NCI-H2107 treated with DMSO at 0.1 percent for 48 hours (cell line): ENCODE measurements around the gene DUSP7.
"Not testable (repeated sequence)": the region's sequence is repeated elsewhere in the genome, so short reads cannot be mapped to it uniquely, and the experiment has no call there.

Source experiments
- DNase-seq: peaks from one replicate; lab custom pipeline; 2025; ENCODE audit not compliant: unreplicated experiment; lab: John Stamatoyannopoulos, UW

Gene DUSP7

DNA sequence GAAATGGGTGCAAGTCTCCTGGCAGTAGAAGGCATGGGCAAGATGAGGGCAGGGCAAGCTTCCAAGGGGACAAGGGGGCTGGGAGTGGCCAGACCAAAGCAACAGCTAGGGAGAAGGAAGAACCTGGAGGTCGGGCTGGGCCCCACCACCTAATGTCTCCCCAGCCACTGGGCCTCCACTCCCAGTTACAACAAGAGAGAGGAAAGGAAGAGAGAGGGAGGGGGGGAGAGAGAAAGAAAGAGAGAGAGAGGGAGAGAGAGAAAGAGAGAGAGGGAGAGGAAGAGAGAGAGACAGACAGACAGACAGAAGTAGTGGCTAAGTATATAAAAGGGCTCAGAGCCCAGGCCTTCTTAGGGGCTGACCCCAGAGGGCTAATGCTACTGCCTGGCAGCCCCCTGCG, 6.9 kb downstream of the DUSP7 start:
- no peak for DNase-seq

DNA sequence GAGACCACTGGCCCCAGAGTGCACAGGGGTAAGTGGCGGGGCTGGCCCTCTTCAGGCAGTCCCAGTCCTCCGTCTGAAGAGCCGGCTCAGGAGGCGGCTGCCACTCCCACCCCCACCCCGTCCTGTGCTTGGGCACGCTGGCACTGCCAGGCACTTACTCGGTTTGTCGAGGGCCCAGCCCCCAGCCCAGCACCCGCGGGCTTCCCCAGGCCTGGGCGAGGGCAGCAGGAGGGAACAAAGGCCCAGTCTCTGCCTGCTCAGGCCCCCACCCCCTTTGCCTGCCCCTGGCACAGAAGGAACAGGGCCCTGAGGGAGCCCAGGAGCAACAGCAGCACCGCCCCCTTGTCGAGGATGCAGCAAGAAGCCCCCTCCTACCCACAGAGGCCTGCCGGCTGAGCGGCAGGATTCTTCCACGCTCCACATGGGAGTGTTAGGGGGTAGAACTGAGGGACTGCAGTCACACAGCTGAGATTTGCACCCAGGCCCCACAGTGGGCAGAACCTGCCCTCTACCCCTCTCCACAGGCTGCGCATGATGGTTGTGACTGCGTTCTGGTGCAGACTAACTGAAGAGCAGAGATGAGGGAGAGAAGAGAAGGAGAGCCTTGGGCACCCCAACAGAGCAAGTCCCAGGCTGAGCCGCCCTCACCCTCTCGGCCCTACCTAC, 8.9 kb downstream of the DUSP7 start:
- no peak for DNase-seq

DNA sequence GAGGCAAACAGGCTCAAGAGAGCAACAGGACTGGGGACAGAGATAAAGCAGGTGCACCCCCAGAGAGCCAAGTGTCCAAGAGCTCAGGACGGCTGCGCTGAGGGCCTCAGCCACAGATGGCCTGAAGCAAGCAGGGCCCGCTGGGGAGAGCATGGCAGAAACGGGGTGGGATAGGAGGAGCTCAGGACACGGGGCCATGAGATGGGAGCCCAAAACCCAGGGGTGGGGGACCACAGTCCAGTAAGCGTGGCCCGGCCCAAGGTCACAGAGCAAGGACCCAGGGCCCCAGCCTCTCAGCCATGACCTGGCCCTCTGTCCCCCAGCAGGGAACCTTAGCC, 9.5 kb downstream of the DUSP7 start:
- no peak for DNase-seq

DNA sequence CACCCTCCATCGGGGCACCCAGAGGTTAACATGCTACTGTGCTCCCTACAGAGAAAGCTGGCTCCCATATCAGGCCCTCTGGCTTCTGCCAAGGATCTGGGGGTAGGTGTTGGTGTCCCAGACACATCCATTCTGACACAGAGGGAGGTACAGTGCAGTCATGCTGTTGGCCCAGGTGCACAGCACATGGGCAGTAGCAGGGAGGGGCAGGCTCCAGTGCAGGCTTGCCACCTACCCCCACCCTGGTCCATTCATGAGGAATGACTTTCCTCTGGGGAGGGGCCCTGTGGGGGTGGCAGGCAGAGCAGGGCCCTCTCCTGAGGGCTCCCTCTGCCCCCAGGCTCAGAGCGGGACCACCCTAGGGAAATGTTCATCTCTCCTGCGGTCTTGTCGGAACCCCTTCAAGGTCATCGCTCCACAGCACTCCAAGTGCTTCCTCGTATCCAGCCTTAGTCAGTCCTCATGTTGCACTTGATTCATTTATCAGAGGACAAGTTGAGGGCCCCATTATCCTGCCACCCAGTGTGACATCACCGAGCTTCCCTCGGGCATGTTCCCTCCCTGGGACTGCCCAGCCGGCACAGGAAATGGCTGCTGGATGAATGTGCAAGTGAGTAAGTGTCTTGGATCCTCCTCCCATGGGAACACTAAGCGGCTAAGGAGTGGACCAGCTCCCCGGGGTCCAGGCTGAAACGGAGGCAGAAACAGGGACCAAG, 10.0 kb downstream of the DUSP7 start:
- DNase-seq = no peak

DNA sequence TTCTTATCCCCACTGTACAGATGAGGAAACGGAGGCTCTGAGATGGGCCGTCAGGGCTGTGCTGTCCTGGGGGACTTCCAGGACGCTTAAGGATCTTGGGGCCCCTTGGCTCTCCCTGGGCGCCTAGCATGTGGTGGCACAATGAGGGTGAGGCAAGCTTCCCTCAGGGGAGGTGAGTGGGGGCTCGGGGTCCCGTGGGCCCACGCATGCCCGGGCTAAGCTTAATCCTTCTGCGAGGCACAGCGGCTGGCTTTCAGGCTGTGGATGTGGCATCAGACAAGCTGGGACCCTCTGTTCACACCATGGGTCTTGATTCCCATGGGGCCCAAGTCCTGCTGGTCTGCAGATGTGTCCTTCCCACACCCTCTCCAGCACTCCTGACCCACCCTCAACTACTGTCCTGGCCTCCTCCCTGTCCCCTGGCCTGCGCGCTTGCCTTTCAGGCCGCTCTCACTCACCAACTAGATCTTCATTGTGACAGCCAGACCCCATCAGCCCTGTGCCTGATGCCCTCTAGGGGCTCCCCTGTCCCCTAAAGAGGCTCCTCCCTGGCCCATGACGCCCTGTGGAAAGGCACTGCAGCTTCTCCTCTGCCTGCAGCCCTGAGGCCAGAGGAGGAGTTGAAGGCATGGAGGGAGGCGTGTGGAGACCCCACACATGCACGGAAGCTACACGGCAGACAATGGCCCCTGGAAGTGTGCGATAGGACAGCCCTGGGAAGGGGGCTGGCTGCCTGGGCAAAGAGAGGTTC, 11.3 kb downstream of the DUSP7 start:
- no peak for DNase-seq

DNA sequence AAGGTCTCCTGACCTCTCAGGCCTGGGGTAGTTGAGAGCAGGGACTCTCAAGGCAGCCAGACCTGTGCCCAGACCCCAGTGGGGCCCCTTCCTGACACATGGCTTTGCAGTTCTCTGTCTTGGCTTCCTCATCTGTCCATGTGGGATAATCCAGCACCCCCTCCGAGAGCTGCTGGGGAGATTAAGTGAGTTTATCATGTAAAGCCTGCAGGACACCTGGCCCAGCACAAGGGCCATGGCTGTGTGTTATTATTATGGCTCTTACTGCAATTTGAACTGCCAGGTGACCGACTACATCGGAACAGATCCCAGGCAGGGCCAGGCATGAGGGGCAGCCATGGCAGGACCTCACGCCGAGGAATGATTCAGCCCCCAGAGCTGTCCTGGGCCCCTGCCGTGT, 12.6 kb downstream of the DUSP7 start:
- no peak for DNase-seq

DNA sequence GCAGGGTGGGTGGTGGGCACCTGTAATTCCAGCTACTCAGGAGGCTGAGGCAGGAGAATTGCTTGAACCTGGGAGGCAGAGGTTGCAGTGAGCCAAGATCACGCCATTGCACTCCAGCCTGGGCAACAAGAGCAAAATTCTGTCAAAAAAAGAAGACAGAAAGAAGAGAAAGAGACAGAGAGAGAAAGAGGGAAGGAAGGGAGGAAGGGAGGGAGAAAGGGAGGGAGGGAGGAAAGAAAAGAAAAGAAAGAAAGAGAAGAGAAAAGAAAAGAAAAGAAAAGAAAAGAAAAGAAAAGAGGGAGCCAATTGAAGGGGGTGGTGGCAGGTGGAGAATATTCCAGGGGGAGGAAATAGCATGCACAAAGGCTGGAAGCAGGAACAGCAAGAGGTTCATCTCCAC, 13.3 kb downstream of the DUSP7 start:
- DNase-seq = not testable (repeated sequence)

DNA sequence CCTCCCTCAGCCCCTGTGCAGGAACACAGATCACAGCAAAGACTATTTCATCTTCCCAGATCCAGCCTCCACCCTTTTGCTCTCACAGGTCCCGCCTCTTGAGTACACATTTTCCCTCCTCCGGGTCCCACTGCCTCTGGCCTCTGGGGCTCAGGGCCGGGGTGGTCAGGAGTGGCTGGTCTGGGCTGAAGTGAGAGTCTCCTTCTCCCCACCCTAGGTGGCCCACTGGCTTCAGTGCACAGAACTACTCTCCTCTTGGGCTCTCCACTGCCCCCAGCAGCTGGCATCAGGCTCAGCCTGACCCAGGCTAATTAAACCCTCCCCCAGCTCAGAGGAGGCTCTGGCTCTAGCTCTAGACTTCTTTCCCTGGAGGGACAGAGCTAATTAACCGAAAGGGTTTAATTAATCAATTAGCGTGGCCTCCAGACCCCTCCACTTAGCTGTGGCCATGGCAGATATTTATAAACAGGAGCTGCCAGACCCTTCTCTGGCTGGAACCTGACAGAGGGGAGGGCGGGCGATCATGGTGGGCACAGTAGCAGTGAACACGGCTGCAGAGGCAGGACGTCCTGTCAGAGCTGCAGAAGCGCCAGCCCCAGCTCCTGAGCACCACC, 15.1 kb downstream of the DUSP7 start:
- no peak for DNase-seq

DNA sequence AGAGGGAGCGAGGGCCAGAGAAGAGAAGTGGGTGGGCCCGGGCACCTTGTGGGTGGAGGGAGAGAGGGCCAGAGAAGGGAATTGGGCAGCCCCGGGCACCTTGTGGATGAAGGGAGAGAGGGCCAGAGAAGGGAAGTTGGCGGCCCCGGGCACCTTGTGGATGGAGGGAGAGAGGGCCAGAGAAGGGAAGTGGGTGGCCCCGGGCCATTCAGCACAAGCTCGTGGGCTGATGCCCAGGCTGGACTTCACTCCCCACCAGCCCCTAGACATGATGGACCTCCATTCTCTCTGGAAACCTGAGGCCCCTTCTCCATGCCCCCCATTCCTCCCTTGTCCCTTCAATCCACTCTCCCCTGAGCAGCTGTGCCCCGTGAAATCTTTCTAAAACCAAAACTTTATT, 15.8 kb downstream of the DUSP7 start:
- DNase-seq = no peak

DNA sequence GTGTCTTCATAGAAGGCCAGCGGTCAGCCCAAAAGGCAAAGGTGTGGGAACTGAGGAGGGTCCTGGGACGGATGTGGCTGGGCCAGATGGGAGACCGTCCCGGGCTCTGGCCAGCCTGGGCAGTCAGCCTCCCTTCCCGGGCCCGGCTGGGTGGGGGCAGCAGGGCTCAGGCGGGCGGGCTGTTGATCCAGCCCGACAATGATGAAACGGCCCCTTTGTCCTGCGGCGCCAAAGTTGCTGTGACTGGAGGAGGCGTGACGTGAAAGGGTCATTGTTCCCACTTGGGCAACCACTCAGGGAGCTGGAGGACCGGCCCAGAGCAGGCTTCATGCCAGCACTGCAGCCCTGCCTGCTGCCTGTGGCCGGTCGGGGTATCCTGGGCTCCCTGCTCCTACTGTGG, 16.5 kb downstream of the DUSP7 start:
- no peak for DNase-seq

DNA sequence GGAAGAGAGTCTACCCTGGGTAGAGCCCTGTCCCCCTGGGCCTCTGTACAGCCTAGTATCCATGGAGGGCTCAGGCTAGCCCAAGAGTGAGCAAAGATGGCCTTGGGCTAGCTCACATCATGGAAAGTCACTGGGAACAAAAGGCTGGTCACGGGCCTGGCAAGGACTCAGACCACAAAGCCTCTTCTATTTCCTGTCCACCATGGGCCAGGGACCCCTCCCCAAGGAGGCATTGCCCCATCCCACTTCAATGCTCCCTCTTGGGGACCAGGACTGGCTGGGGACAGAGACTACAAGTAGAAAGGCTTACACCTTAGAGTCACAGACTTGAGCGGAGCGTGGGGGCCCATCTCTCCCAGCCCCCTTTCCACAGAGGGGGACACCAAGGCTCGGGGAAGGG, 16.9 kb downstream of the DUSP7 start:
- DNase-seq = no peak

DNA sequence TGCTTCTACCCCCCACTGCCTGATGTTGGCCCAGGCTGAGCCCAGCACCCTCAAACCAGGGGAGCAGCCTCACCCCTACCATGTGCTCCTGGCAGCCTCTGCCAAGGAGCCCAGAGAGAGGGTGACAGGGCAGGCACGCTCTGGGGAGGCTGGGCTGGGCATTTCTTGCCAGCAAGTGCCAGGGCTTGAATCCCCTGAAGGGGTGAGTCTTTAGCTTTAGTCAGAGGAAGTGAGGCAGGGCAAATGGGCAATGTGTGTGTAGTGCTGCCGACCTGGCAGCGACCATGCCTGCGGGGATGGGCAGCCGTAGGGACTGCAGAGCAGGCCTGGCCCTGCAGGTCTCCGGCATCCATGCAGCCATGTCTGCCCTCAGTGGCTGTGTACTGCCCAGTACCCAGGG, 18.1 kb downstream of the DUSP7 start:
- DNase-seq = no peak

DNA sequence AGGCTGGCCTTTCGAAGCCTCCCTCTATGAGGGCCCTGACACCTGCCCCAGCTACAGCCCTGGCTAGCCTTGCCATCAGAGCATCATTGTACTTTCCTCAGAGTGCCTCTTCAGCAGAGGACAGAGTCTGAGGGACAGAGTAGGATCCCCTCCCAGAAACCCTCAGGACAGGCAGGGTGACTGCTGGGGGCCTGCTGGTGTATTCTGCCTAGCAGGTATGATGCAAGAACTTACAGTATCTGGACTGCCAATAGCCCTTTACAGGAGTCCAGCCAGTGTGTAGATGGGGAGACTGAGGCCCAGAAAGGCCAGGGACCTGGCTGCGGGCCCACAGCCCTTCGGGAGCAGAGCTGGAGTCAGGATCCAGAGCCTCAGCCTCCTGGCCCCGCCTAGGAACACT, 19.1 kb downstream of the DUSP7 start:
- no peak for DNase-seq

DNA sequence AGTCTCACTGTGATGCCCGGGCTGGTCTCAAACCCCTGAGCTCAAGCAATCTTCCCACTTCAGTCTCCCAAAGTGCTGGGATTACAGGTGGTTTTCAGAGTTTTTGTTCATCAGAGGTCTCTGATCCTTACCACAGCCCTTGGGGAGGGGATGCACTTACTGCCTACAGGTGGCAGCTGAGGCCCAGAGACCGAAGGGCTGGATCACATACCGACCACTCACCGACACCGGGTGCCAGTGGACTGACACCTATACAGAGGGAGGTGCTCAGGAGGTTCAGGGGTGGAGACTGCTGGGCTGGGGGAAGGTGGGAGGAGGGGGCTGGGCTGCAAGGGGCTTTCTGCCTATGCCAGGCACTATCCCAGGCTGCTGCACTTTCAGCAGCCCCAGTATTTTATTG, 19.5 kb downstream of the DUSP7 start:
- no peak for DNase-seq

DNA sequence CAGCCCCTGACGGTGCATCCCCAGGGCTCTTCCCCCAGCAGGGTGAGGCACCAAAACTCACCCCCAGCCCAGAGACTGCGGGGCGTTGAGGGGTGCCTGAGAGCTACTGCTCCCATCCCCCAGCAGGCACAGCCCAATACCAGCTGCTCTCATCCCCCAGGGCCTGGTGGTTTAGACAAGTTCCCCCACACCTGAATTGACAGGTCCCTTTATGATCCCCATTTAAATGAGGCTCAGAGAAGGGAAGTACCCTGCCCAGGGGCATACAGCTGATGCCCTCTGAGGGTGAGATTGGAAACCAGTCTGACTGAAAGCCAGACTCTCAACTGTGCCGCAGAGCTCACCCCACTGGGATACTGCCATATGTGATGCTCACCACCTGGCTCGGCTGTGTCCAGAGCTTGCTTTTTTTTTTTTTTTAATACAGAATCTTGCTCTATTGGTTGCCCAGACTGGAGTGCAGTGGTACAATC, 20.1 kb downstream of the DUSP7 start:
- no peak for DNase-seq

DNA sequence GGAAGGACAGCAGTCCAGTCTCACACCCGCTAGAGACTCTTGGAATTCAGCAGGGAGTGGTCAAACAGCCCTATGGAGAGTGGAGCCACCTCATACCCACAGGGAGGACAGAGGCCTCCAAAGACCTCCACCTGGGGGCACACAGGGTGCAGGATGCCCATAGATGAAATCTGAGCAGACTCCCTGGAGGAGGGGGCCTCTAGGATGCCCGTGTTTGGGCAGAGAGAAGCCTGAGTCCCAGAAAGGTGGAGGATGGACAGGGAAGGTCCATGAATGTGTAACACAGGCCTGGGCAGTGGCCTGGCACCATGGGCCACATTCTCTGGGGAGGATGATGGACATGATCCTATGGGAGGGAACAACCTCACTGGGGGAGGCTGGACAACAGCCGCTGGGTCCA, 21.7 kb downstream of the DUSP7 start:
- no peak for DNase-seq

DNA sequence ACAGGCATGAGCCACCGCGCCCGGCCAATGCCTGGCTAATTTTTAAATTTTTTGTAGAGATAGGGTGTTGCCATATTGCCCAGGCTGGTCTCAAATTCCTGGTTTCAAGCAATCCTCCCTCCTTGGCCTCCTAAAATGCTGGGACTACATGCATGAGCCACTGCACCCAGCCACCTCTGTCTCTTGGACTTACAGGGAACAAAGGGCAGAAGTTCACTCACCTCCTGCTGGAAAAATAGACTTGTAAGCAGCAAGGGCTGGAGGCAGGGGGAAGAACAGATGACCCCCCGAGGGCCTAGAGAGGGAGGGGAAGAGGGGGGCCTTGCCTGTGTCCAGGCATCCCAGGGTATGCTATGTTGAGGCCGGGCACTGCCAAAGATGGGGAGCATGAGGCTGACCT, 22.2 kb downstream of the DUSP7 start:
- DNase-seq = no peak

DNA sequence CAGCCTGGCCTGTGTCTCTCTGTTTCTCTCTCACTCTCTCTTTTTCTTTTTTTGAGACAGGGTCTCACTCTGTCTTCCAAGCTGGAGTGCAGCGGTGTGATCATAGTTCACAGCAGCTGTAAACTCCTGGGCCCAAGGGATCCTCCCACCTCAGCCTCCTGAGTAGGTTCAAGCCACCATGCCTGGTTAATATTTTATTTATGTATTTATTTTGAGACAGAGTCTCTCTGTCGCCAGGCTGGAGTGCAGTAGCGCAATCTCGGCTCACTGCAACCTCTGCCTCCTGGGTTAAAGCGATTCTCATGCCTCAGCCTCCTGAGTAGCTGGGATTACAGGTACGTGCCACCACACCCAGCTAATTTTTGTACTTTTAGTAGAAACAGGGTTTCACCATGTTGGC, 22.6 kb downstream of the DUSP7 start:
- not testable (repeated sequence) for DNase-seq

DNA sequence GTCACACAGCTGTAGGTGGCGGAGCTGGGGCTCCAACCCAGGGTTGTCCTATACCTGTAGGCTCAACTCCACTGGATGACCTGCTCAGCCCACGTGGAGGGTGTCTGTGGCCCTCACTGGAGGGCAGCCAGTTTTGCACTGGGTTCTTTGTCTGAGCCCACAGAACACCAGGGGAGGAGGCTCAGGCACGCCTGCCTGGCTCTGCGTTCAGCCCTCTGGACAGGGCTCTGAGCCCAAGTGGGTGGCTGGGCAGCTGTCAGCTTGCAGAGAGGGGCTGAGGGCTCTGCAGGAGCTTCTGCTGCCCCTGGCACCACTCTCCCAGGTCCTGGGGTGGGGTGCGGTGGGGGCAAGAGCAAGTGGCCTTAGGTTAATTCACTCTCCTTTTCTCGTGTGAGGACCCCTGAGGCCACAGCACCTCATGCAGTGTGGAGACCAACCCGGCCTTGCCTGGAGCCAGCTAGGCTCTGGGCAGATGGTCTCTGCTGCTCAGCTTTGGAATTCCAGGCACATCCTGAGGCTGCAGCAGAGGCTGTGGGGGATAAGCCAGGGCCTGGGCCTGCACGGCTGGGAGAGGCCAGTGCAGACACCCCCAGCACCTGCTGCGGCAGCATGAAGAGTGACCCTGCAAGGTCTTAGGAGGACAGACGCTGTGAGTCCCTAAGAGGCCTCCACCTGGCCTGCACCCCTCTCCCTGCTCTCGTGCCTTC, 23.5 kb downstream of the DUSP7 start:
- no peak for DNase-seq

DNA sequence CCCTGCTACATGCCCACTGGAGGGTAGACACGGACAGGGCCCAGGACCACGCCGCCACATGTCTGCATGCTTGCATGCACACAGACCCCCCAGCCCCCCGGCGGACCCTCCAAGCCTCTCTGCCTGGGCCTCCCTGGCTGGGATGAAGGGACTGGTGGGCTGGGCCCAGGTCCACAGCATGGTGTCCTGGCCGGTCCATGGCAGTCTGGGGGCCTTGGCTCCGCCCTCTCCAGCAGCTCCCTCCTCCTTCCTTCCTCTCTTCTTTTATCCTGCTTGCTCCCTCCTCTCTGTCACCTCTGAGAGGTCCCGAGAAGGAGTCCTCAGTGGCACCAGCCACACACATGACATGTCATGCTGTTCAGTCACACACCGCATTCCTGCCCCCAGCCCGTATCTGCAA, 24.5 kb downstream of the DUSP7 start:
- no peak for DNase-seq

DNA sequence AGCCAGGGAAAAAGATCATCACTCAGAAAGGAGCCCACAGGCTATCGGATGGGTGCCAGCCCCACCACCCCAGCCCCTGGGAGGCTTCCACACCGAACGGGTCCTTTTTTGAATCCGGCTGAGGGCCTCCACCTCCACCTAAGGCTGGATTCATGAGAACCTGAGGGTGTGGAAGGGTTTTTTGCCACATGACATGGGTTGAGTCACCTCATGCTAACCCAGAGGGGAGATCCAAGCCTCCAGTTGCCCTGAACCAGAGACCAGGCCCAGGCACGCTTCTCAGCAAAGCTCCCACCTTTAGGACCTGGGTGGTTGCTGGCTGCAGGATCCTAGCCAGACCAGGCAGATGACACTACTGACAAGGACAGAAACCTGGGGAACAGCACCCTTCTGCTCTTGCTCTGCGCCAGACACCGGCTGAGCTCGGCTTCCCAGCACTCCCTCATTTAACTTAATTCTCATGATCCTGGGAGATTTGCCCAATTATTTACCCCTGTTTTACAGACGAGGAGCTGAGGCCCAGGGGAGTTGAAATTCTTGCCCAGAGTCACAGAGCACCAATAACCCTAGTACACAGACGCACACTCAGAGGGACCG, 25.6 kb downstream of the DUSP7 start:
- no peak for DNase-seq
